ENCODE results near the gene OSBP2. TPM values are rescaled to one million over a fixed set of nuclear protein-coding genes. Genes with fewer than 3 reads are reported as not detected.

Gene OSBP2
- total RNA-seq, 1 donor from 2014 or later, result 3.1 TPM

GRCh38 chr22:30881361-30882183 lies 186.9 kb downstream of the OSBP2 start:
- DNase-seq, result peak; percentile 34
- no peak for TF ChIP-seq CTCF (IDR thresholded peaks at IDR 0.05)
- no peak for ATAC-seq
- H3K9me3 ChIP-seq, result no peaks in the 10 kb centered on the region
- H3K4me1 ChIP-seq, result no peaks in the 10 kb centered on the region
- H3K27ac ChIP-seq, result no peak overlapping the region
- intact Hi-C loops (cut with DNase I), result no loop called here
- H3K27me3 ChIP-seq (ENCODE audit: low read depth), result no peaks in the 10 kb centered on the region
- H3K36me3 ChIP-seq, result no peaks in the 10 kb centered on the region
- no peak overlapping the region for H3K4me3 ChIP-seq

- intact Hi-C loops (cut with DNase I), result no loop called here
- Histone ChIP-seq H3K9me3 (no peaks in the 10 kb centered on the region), H3K4me3 (no peak overlapping the region), H3K27ac (no peak overlapping the region), H3K4me1 (no peaks in the 10 kb centered on the region), H3K27me3 (ENCODE audit: low read depth) (no peaks in the 10 kb centered on the region), H3K36me3 (no peaks in the 10 kb centered on the region)
- no peak for ATAC-seq
- no peak for TF ChIP-seq CTCF (IDR thresholded peaks at IDR 0.05)
- peak; percentile 13 for DNase-seq
Observed at GRCh38 chr22:30882184-30882717, 187.6 kb downstream of the OSBP2 start.

- no peak overlapping the region for H3K27ac ChIP-seq
- DNase-seq (peak; percentile 24), ATAC-seq (no peak)
- no peaks in the 10 kb centered on the region for H3K4me1 ChIP-seq
- intact Hi-C loops (cut with DNase I), result no loop called here
- TF ChIP-seq CTCF (IDR thresholded peaks at IDR 0.05), result no peak
- no peaks in the 10 kb centered on the region for H3K27me3 ChIP-seq (ENCODE audit: low read depth)
- no peak overlapping the region for H3K4me3 ChIP-seq
- no peaks in the 10 kb centered on the region for H3K36me3 ChIP-seq
- no peaks in the 10 kb centered on the region for H3K9me3 ChIP-seq
Observed at GRCh38 chr22:30882974-30883533, 188.4 kb downstream of the OSBP2 start.

- TF ChIP-seq CTCF (IDR thresholded peaks at IDR 0.05), result no peak
- H3K4me3 ChIP-seq, result no peak overlapping the region
- no peaks in the 10 kb centered on the region for H3K27me3 ChIP-seq (ENCODE audit: low read depth)
- ATAC-seq, result no peak
- peak; percentile 20 for DNase-seq
- no peaks in the 10 kb centered on the region for H3K4me1 ChIP-seq
- no peaks in the 10 kb centered on the region for H3K36me3 ChIP-seq
- intact Hi-C loops (cut with DNase I), result no loop called here
- H3K9me3 ChIP-seq, result no peaks in the 10 kb centered on the region
- no peak overlapping the region for H3K27ac ChIP-seq
Observed at GRCh38 chr22:30883586-30884145, 189.0 kb downstream of the OSBP2 start.

GRCh38 chr22:30884211-30885000 lies 189.7 kb downstream of the OSBP2 start:
- DNase-seq, result peak; percentile 38
- H3K4me3 ChIP-seq, result no peak overlapping the region
- no peak overlapping the region for H3K27ac ChIP-seq
- no peak for ATAC-seq
- intact Hi-C loops (cut with DNase I), result no loop called here
- peaks cover 5% of the 10 kb centered on the region for H3K36me3 ChIP-seq
- no peak for TF ChIP-seq CTCF (IDR thresholded peaks at IDR 0.05)
- no peaks in the 10 kb centered on the region for H3K4me1 ChIP-seq
- H3K9me3 ChIP-seq, result no peaks in the 10 kb centered on the region
- H3K27me3 ChIP-seq (ENCODE audit: low read depth), result no peaks in the 10 kb centered on the region
